ENCODE data around the gene SPATS2. TPM values are rescaled to one million over a fixed set of nuclear protein-coding genes. Genes with fewer than 3 reads are reported as not detected.

The SPATS2 gene
- total RNA-seq, 4 donors from 2014 or later, result 3.3 to 46.0 (median 16.0) TPM

DNA sequence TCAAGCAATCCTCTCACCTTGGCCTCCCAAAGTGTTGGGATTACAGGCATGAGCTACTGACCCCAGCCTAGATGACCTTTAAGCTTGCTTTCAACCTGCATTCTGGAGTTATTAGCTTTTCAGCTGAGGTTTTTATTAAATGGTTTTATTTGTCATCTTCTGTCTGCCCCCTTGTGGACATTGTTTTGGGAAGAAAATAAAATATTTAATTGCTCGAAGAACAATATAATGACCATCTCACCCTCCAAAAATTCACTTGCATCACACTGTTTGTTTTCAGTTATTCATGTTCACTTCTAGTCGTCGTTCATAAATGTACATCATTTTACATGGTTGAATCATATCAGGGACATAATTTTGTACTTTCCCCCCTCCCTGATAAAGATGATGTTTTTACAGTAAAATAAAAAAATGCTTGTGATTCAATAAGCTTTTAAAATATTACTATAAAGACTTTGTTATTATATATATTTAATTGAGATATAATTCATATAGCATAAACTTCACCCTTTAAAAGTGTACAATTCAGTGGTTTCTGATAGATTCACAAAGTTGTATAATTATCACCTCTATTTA lies 10.1 kb upstream of the SPATS2 start:
- Histone ChIP-seq H3K9me3 (no peaks in the 10 kb centered on the region), H3K27me3 (peaks cover 0 to 1% of the 10 kb centered on the region in 2 donors), H3K4me1 (no peaks in the 10 kb centered on the region), H3K4me3 (no peak overlapping the region), H3K27ac (no peak overlapping the region), H3K36me3 (no peaks in the 10 kb centered on the region)
- intact Hi-C loops (cut with DNase I; ENCODE audit: low total_unique reads), result no loop called here
- no peak for DNase-seq
- TF ChIP-seq, protein P1, sequence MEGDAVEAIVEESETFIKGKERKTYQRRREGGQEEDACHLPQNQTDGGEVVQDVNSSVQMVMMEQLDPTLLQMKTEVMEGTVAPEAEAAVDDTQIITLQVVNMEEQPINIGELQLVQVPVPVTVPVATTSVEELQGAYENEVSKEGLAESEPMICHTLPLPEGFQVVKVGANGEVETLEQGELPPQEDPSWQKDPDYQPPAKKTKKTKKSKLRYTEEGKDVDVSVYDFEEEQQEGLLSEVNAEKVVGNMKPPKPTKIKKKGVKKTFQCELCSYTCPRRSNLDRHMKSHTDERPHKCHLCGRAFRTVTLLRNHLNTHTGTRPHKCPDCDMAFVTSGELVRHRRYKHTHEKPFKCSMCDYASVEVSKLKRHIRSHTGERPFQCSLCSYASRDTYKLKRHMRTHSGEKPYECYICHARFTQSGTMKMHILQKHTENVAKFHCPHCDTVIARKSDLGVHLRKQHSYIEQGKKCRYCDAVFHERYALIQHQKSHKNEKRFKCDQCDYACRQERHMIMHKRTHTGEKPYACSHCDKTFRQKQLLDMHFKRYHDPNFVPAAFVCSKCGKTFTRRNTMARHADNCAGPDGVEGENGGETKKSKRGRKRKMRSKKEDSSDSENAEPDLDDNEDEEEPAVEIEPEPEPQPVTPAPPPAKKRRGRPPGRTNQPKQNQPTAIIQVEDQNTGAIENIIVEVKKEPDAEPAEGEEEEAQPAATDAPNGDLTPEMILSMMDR (IDR thresholded peaks at IDR 0.05), result peak; percentile 27 to 40 (median 35)
- no peak for TF ChIP-seq POLR2A (IDR thresholded peaks at IDR 0.05)

DNA sequence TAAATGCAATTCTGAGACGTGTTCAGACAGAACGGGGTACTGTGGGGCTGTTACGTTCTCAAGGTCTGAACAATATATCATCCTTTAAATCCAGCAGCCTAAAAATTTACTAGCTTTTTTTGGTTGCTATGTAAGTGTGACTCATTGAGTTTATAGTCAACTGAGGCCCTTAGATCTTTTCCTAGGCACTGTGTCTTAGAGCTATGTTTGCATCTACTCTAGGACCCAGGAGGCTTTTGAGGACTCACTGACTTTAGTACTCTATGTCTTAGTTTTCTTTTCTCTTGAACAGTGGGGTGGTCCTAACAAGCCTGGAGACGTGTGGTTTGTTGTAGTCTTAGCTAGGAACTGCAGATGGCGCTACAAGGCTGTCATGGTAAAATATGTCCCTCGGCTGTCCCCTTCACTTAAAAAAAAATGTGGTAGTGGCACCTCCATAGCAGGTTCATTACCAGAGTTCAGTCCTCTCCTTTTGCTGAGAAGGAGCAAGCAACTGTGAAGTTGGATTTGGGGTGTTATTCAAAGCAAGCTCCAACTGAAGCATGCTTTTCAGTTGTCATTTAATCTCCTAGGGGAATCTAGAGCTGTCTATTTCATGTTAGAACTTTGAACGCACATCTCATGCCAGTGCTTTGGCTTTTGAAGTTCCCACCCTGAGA lies 8.7 kb upstream of the SPATS2 start:
- Histone ChIP-seq H3K4me1 (no peaks in the 10 kb centered on the region), H3K27me3 (no peaks in the 10 kb centered on the region), H3K9me3 (no peaks in the 10 kb centered on the region), H3K4me3 (no peak overlapping the region), H3K27ac (no peak overlapping the region), H3K36me3 (no peaks in the 10 kb centered on the region)
- no peak for TF ChIP-seq POLR2A (IDR thresholded peaks at IDR 0.05)
- TF ChIP-seq, protein P1 (IDR thresholded peaks at IDR 0.05), result peak; percentile 66 to 83 (median 77)
- DNase-seq, result no peak
- intact Hi-C loops (cut with DNase I; ENCODE audit: low total_unique reads), result no loop called here

DNA sequence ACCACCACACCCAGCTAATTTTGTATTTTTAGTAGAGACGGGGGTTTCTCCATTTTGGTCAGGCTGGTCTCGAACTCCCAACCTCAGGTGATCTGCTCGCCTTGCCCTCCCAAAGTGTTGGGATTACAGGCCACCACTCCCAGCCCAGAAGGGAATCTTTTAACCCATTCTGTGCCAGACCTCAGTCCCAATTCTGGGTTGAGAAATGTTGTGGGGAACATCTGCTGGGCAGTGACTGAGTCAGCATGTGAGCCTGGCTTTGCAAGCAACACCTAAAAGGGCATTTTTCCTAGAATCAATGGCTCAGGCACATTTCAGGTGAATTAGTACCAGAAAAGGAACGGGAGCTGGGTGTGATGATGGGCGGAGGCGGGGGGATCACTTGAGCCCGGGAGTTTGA lies 7.6 kb upstream of the SPATS2 start:
- Histone ChIP-seq H3K27ac (no peak overlapping the region), H3K36me3 (no peaks in the 10 kb centered on the region), H3K27me3 (no peaks in the 10 kb centered on the region), H3K4me1 (no peaks in the 10 kb centered on the region), H3K9me3 (no peaks in the 10 kb centered on the region), H3K4me3 (no peak overlapping the region)
- intact Hi-C loops (cut with DNase I; ENCODE audit: low total_unique reads), result no loop called here
- TF ChIP-seq POLR2A (IDR thresholded peaks at IDR 0.05), result no peak
- TF ChIP-seq, protein P1 (IDR thresholded peaks at IDR 0.05), result no peak
- no peak for DNase-seq

DNA sequence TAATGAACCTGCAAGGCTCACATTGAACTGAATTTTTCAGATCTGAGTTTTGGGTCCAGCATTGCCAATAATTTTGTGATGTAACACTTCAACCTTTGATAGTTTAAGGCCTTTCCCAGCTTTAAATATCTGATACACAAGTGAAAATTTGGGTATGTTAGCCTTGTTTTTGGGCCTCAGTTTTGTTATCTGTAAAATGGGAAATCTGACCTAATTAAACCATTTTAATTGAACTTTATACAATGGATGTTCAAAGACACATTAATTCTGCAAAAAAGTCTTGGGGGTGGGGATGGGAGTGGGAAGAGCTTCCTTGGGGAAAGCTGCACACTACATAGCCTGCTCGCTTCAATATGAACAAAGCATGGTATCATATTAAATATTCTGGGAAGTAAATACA lies 5.2 kb upstream of the SPATS2 start:
- TF ChIP-seq POLR2A (IDR thresholded peaks at IDR 0.05), result no peak
- TF ChIP-seq, protein P1 (IDR thresholded peaks at IDR 0.05), result no peak
- Histone ChIP-seq H3K36me3 (no peaks in the 10 kb centered on the region), H3K4me1 (no peaks in the 10 kb centered on the region), H3K9me3 (no peaks in the 10 kb centered on the region), H3K27ac (no peak overlapping the region), H3K27me3 (no peaks in the 10 kb centered on the region), H3K4me3 (no peak overlapping the region)
- DNase-seq, result no peak
- intact Hi-C loops (cut with DNase I; ENCODE audit: low total_unique reads), result no loop called here

DNA sequence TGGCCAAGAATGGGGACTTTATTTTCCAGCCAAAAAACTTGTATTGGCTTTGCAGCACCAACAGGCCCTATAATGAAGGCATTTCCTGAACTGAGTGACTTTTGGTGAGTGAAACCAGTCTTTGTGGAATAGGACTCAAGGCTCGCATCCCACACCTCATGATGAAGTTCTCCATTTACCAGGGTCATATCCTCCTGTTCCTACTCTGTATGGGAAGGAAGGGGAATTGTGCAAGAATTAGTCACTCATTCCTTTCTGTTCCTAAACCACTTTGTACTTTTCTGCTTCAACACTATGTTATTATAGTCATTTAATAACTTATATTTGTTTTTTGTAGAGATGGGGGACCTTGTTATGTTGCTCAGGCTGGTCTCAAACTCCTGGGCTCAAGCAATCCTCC lies 2.3 kb upstream of the SPATS2 start:
- peaks cover 0 to 6% of the 10 kb centered on the region in 2 donors for H3K4me1 ChIP-seq
- H3K27ac ChIP-seq, result no peak overlapping the region
- no peak for TF ChIP-seq POLR2A (IDR thresholded peaks at IDR 0.05)
- TF ChIP-seq, protein P1 (IDR thresholded peaks at IDR 0.05), result no peak
- intact Hi-C loops (cut with DNase I; ENCODE audit: low total_unique reads), result no loop called here
- no peaks in the 10 kb centered on the region for H3K36me3 ChIP-seq
- DNase-seq, result no peak
- H3K9me3 ChIP-seq, result no peaks in the 10 kb centered on the region
- no peak overlapping the region for H3K4me3 ChIP-seq
- H3K27me3 ChIP-seq, result no peaks in the 10 kb centered on the region
